ENCODE results near the gene IL17C. TPM values are rescaled to one million over a fixed set of nuclear protein-coding genes. Genes with fewer than 3 reads are reported as not detected.

IL17C gene
- total and polyA plus RNA-seq, 10 of the 15 experiments (the other 5 are each of a cell fraction or from before 2014, with no cell fraction given) = not detected

- H3K27ac ChIP-seq (ENCODE audit: control insufficient read depth, insufficient read depth) = no peak overlapping the region
- no TSS peak for BruUV-seq (replicated peaks)
- H3K4me1 ChIP-seq (ENCODE audit: control insufficient read depth, insufficient read depth, low read length) = no peaks in the 10 kb centered on the region; the same call in none of the 2 replicates
- H4K20me1 ChIP-seq (ENCODE audit: control insufficient read depth, insufficient read depth) = no peaks in the 10 kb centered on the region
- H3K4me2 ChIP-seq (ENCODE audit: control insufficient read depth, insufficient read depth) = no peak overlapping the region
- H3K4me3 ChIP-seq = no peak overlapping the region
- DNase-seq (ENCODE audit: low read depth, low spot score) = no peak
- CTCF ChIA-PET = interaction anchor here (0.6 to 1.5 kb wide), 3 partner anchors 11 to 47 kb away, joined by 3 to 4 read pairs (median 3); partner anchors contain the start of gene ZC3H18
- H3K27me3 ChIP-seq (replicated peaks in 1 of 2; ENCODE audit: control insufficient read depth in 2 of 2, insufficient read depth in 2 of 2, low read length in 1 of 2) = no peaks in the 10 kb centered on the region
- no peak for FAIRE-seq
- H3K79me2 ChIP-seq (ENCODE audit: control insufficient read depth, insufficient read depth, low read length) = peaks cover 15% of the 10 kb centered on the region
- POLR2A ChIA-PET = no interaction called here
- H3K9me3 ChIP-seq (replicated peaks; ENCODE audit: control insufficient read depth, insufficient read depth, low read length) = no peaks in the 10 kb centered on the region
- in situ Hi-C loops (cut with MboI) (no loop called here), intact Hi-C loops (cut with micrococcal nuclease; ENCODE audit: unreplicated experiment) (no loop called here)
- peak; percentile 44 for ATAC-seq
- H3K36me3 ChIP-seq (ENCODE audit: control insufficient read depth in 2 of 2, insufficient read depth in 2 of 2, low read length in 1 of 2) = peaks cover 20 to 25% of the 10 kb centered on the region in 2 experiments
- RAD21 ChIA-PET (ENCODE audit: unreplicated experiment) = interaction anchor here (0.9 kb wide), 1 partner anchor 26 kb away, joined by 5 read pairs; the partner anchor contains the start of gene ZC3H18
- WGBS (ENCODE audit: insufficient coverage, insufficient replicate concordance, low lambda C conversion rate, missing lambda C conversion rate) = 97% methylated on average over 3 of the region's 3 CpGs
- SMC1A ChIA-PET (ENCODE audit: uncharacterized antibody, unreplicated experiment) = interaction anchor here (0.6 to 1.5 kb wide), 6 partner anchors 12 to 109 kb away, joined by 3 to 5 read pairs (median 4); partner anchors contain the start of gene ZC3H18
- no peak overlapping the region for H2AFZ ChIP-seq (ENCODE audit: control insufficient read depth, low read depth, low read length)
- no peak overlapping the region for H3K9ac ChIP-seq (ENCODE audit: control insufficient read depth, insufficient read depth, low read length)
- TF ChIP-seq YY1 (IDR thresholded peaks at IDR 0.05; ENCODE audit: low read depth, low read length) = no peak
- peak; percentile 55 to 58; a peak in 2 of 4 replicates for TF ChIP-seq IKZF2 (IDR thresholded peaks at IDR 0.05)
- TF ChIP-seq RAD51 (IDR thresholded peaks at IDR 0.05) = peak; percentile 45; the same call in 1 of the 2 replicates
- peak; percentile 74 to 77; a peak in 2 of 4 replicates for TF ChIP-seq BHLHE40 (IDR thresholded peaks at IDR 0.05; ENCODE audit: borderline replicate concordance in 1 of 2, low read depth in 2 of 2, low read length in 1 of 2)
- TF ChIP-seq BCL3 (IDR thresholded peaks at IDR 0.05; ENCODE audit: borderline replicate concordance, insufficient read depth, low read depth, low read length, poor library complexity, severe bottlenecking) = no peak
- TF ChIP-seq SUPT20H (IDR thresholded peaks at IDR 0.05; ENCODE audit: borderline replicate concordance, control insufficient read depth, low read depth, low read length) = no peak
- TF ChIP-seq MYC (IDR thresholded peaks at IDR 0.05; ENCODE audit: insufficient read depth, insufficient read length, insufficient replicate concordance, low read length, severe bottlenecking) = no peak
- peak; percentile 36; the same call in 1 of the 2 replicates for TF ChIP-seq RELB (IDR thresholded peaks at IDR 0.05; ENCODE audit: low read depth)
- peak; percentile 34; the same call in 1 of the 2 replicates for TF ChIP-seq RUNX3 (IDR thresholded peaks at IDR 0.05; ENCODE audit: low read length)
- TF ChIP-seq ZNF384 (IDR thresholded peaks at IDR 0.05; ENCODE audit: borderline replicate concordance, low read depth, low read length) = peak; percentile 63
- no peak for TF ChIP-seq ZNF687 (IDR thresholded peaks at IDR 0.05)
- 0 out of 4 replicates have a peak, but pooled peaks of 1 of the 2 experiments have one; percentile 20 for TF ChIP-seq CEBPB (IDR thresholded peaks at IDR 0.05; ENCODE audit: borderline replicate concordance in 1 of 2, low read depth in 2 of 2, low read length in 2 of 2)
- TF ChIP-seq MEF2B (IDR thresholded peaks at IDR 0.05; ENCODE audit: partially characterized antibody, poor library complexity, severe bottlenecking) = peak; percentile 12
- TF ChIP-seq ATF7 (IDR thresholded peaks at IDR 0.05; ENCODE audit: low read depth) = peak; percentile 78
These were observed 41.9 kb upstream of the IL17C start for GRCh38 chr16:88596483-88596882.
